Neuronal stem cell (in vitro differentiated cells): Measurements from ENCODE around the gene LSR.

ENCODE experiments used
- DNase-seq: peaks from one replicate; pipeline ENCODE4 v3.0.0-alpha.2; 2013; ENCODE audit warnings: low spot score
- H2AFZ ChIP-seq: one replicate; pipeline ENCODE4 v1.6.1; 2013; ENCODE audit warnings: mild to moderate bottlenecking, low read length, inconsistent platforms
- H2AK5ac ChIP-seq: 2 replicates; pipeline ENCODE4 v1.6.1; 2013; ENCODE audit warnings: low read depth, mild to moderate bottlenecking, inconsistent platforms, low read length, moderate library complexity, mixed read lengths
- H2BK120ac ChIP-seq: 2 replicates; pipeline ENCODE4 v1.6.1; 2013; ENCODE audit warnings: low read depth, mild to moderate bottlenecking, inconsistent platforms, low read length, moderate library complexity, mixed read lengths
- H2BK12ac ChIP-seq: one replicate; pipeline ENCODE4 v1.6.1; 2013; ENCODE audit warnings: low read length, inconsistent platforms
- H2BK15ac ChIP-seq: 2 replicates; pipeline ENCODE4 v1.6.1; 2013; ENCODE audit warnings: mild to moderate bottlenecking, low read length, inconsistent platforms, mixed read lengths
- H2BK5ac ChIP-seq: one replicate; pipeline ENCODE4 v1.6.1; 2013; ENCODE audit warnings: inconsistent platforms, mild to moderate bottlenecking, low read length, moderate library complexity
- H3K14ac ChIP-seq: one replicate; pipeline ENCODE4 v1.6.1; 2013; ENCODE audit warnings: low read length, inconsistent platforms
- H3K18ac ChIP-seq: 2 replicates; pipeline ENCODE4 v1.6.1; 2013; ENCODE audit warnings: low read length, inconsistent platforms
- H3K23ac ChIP-seq: 2 replicates; pipeline ENCODE4 v1.6.1; 2013; ENCODE audit warnings: low read depth, mild to moderate bottlenecking, mixed read lengths, low read length, inconsistent platforms; ENCODE audit not compliant: poor library complexity
- H3K27ac ChIP-seq: replicated peaks from 3 replicates; pipeline ENCODE4 v1.5.1; 2013; ENCODE audit warnings: low read length, inconsistent platforms
- H3K27me3 ChIP-seq, 3 experiments: 2 replicates each; pipeline ENCODE4 v1.6.1; 2013; ENCODE audit warnings: low read length in 3 of 3, mild to moderate bottlenecking in 2 of 3, inconsistent platforms in 1 of 3, low read depth in 1 of 3, mixed read lengths in 1 of 3, moderate library complexity in 1 of 3; ENCODE audit not compliant: control insufficient read depth in 3 of 3, insufficient read depth in 3 of 3
- H3K36me3 ChIP-seq, 2 donors: replicated peaks in 1 of 2; 2 replicates each; pipeline ENCODE4 v1.6.1; 2013; ENCODE audit warnings: low read length in 2 of 2; ENCODE audit not compliant: control insufficient read depth in 2 of 2, insufficient read depth in 2 of 2
- H3K4ac ChIP-seq: 2 replicates; pipeline ENCODE4 v1.6.1; 2013; ENCODE audit warnings: inconsistent platforms, mild to moderate bottlenecking, low read length, moderate library complexity
- H3K4me1 ChIP-seq, 2 donors: 1 replicate in 1 of 2; 2 replicates in 1 of 2; pipeline ENCODE4 v1.6.1; 2013; ENCODE audit warnings: low read length in 2 of 2, low read depth in 1 of 2; ENCODE audit not compliant: control insufficient read depth in 2 of 2, insufficient read depth in 1 of 2
- H3K4me2 ChIP-seq: one replicate; pipeline ENCODE4 v1.6.1; 2013; ENCODE audit warnings: mild to moderate bottlenecking, low read length, inconsistent platforms; ENCODE audit not compliant: insufficient read depth, poor library complexity, severe bottlenecking
- H3K4me3 ChIP-seq, 2 donors: 2 replicates each; pipeline ENCODE4 v1.5.1; 2013; ENCODE audit warnings: low read length in 2 of 2, mild to moderate bottlenecking in 2 of 2, inconsistent platforms in 1 of 2, moderate library complexity in 1 of 2
- H3K79me1 ChIP-seq: one replicate; pipeline ENCODE4 v1.6.1; 2013; ENCODE audit warnings: low read depth, mild to moderate bottlenecking, inconsistent platforms, low read length, moderate library complexity
- H3K9ac ChIP-seq: one replicate; pipeline ENCODE4 v1.6.1; 2013; ENCODE audit warnings: mild to moderate bottlenecking, low read depth, low read length, inconsistent platforms; ENCODE audit not compliant: poor library complexity
- H3K9me3 ChIP-seq, 2 donors: replicated peaks in 1 of 2; 2 replicates each; pipeline versions ENCODE3 to v1.6.1; 2013; ENCODE audit warnings: low read length in 2 of 2, mild to moderate bottlenecking in 2 of 2, inconsistent platforms in 1 of 2, low read depth in 1 of 2, mixed read lengths in 1 of 2, moderate library complexity in 1 of 2; ENCODE audit not compliant: control insufficient read depth in 2 of 2, insufficient read depth in 1 of 2
- H4K8ac ChIP-seq: one replicate; pipeline ENCODE4 v1.6.1; 2013; ENCODE audit warnings: low read depth, mild to moderate bottlenecking, inconsistent platforms, low read length, moderate library complexity
- H4K91ac ChIP-seq: one replicate; pipeline ENCODE4 v1.6.1; 2013; ENCODE audit warnings: low read length, low read depth, mild to moderate bottlenecking, inconsistent platforms; ENCODE audit not compliant: poor library complexity
- WGBS, 2 donors: extraction: QIAGEN DNeasy Blood & Tissue Kit; methylation state at CpG; one replicate each; pipeline ENCODE4 v1.1.7; 2013; ENCODE audit warnings: missing lambda C conversion rate in 2 of 2, mixed read lengths in 1 of 2; ENCODE audit not compliant: insufficient read length in 2 of 2, insufficient replicate concordance in 1 of 2; ENCODE audit errors: extremely low coverage in 2 of 2; 5-methylcytosine and 5-hydroxymethylcytosine counted together

The LSR gene

GRCh38 chr19:35216016-35216832 lies 32.6 kb upstream of the LSR start:
- H3K4me1 ChIP-seq = no peaks in the 10 kb centered on the region
- H3K27me3 ChIP-seq = no peaks in the 10 kb centered on the region
- no peaks in the 10 kb centered on the region for H3K79me1 ChIP-seq
- H3K9ac ChIP-seq = no peak overlapping the region
- H4K91ac ChIP-seq = no peak overlapping the region
- no peak for DNase-seq
- H2BK120ac ChIP-seq = no peak overlapping the region
- no peak overlapping the region for H2AK5ac ChIP-seq
- H3K18ac ChIP-seq = no peak overlapping the region
- H4K8ac ChIP-seq = no peak overlapping the region
- H2AFZ ChIP-seq = no peak overlapping the region
- no peak overlapping the region for H2BK12ac ChIP-seq
- H2BK15ac ChIP-seq = no peak overlapping the region
- H3K23ac ChIP-seq = no peak overlapping the region
- no peak overlapping the region for H3K4me3 ChIP-seq
- H3K4ac ChIP-seq = no peak overlapping the region
- H2BK5ac ChIP-seq = no peak overlapping the region
- no peaks in the 10 kb centered on the region for H3K36me3 ChIP-seq
- no peaks in the 10 kb centered on the region for H3K9me3 ChIP-seq
- no CpG with 5 or more reads among the region's 8 CpGs for WGBS, 2 donors
- no peak overlapping the region for H3K4me2 ChIP-seq
- no peak overlapping the region for H3K14ac ChIP-seq
- H3K27ac ChIP-seq = no peak overlapping the region

GRCh38 chr19:35216833-35217648 lies 31.8 kb upstream of the LSR start:
- H2BK15ac ChIP-seq = no peak overlapping the region
- H3K4me3 ChIP-seq = no peak overlapping the region
- no peak overlapping the region for H4K8ac ChIP-seq

DNA sequence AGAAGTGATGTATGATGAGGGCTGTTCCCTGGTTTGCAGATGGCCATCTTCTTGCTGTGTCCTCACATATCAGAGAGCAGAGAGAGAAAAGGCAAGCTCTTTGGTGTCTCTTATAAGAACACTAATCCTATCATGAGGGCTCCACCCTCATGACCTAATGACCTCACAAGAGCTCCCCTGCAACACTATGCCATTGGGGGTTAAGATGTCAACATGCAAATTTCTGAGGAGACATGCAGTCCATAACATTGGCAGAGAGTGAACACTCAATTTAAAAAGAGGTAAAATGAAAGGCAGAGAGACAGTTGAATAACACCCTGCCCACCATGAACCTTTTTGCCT lies 31.2 kb upstream of the LSR start:
- Histone ChIP-seq H3K9me3 (no peaks in the 10 kb centered on the region), H2BK5ac (no peak overlapping the region), H2AK5ac (no peak overlapping the region), H3K79me1 (no peaks in the 10 kb centered on the region), H3K36me3 (no peaks in the 10 kb centered on the region), H3K27me3 (no peaks in the 10 kb centered on the region), H3K18ac (no peak overlapping the region), H3K14ac (no peak overlapping the region), H3K4me1 (no peaks in the 10 kb centered on the region), H2AFZ (no peak overlapping the region), H2BK15ac (no peak overlapping the region), H3K4ac (no peak overlapping the region), H3K27ac (no peak overlapping the region), H3K9ac (no peak overlapping the region), H3K23ac (no peak overlapping the region), H4K91ac (no peak overlapping the region), H4K8ac (no peak overlapping the region), H2BK120ac (no peak overlapping the region), H3K4me2 (no peak overlapping the region), H2BK12ac (no peak overlapping the region), H3K4me3 (no peak overlapping the region)
- no peak for DNase-seq

More at GRCh38 chr19:35216833-35217648, 31.8 kb upstream of the LSR start:
- H3K14ac ChIP-seq = no peak overlapping the region
- H2BK12ac ChIP-seq = no peak overlapping the region
- H2AK5ac ChIP-seq = no peak overlapping the region
- no peak overlapping the region for H3K27ac ChIP-seq
- H3K18ac ChIP-seq = no peak overlapping the region
- H3K9me3 ChIP-seq = no peaks in the 10 kb centered on the region
- no peaks in the 10 kb centered on the region for H3K79me1 ChIP-seq
- no peaks in the 10 kb centered on the region for H3K4me1 ChIP-seq
- no peak for DNase-seq
- no peak overlapping the region for H2AFZ ChIP-seq
- WGBS, 2 donors = no CpG with 5 or more reads among the region's 3 CpGs
- no peak overlapping the region for H3K4me2 ChIP-seq
- no peak overlapping the region for H3K9ac ChIP-seq
- no peak overlapping the region for H2BK5ac ChIP-seq
- H3K23ac ChIP-seq = no peak overlapping the region
- no peaks in the 10 kb centered on the region for H3K27me3 ChIP-seq
- no peak overlapping the region for H3K4ac ChIP-seq
- H2BK120ac ChIP-seq = no peak overlapping the region
- H3K36me3 ChIP-seq = no peaks in the 10 kb centered on the region
- H4K91ac ChIP-seq = no peak overlapping the region

DNA sequence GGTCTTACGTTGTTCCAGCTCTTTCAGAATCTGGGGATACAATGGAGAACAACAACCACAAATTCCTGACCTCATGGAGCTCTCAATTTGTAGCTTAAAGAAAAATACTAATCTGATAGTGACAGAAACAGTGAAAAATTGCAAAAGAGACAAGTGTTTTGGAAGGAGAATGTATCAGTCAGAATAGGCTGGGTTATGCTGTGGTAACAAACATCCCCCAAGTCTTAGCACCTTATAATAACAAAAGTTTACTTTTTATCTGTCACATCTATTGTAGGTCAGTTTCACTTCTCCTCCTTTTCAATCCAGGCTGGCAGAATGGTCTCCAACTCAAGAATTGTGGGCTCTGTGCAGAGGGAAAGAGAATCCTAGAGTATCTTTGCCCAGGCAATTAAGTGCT lies 29.8 kb upstream of the LSR start:
- Histone ChIP-seq H3K4me1 (no peaks in the 10 kb centered on the region), H3K14ac (no peak overlapping the region), H3K36me3 (no peaks in the 10 kb centered on the region), H2AFZ (no peak overlapping the region), H2BK15ac (no peak overlapping the region), H3K4me2 (no peak overlapping the region), H3K9ac (no peak overlapping the region), H4K8ac (no peak overlapping the region), H3K4ac (no peak overlapping the region), H3K79me1 (no peaks in the 10 kb centered on the region), H2BK5ac (no peak overlapping the region), H3K4me3 (no peak overlapping the region), H2BK12ac (no peak overlapping the region), H3K27me3 (no peaks in the 10 kb centered on the region), H3K18ac (no peak overlapping the region), H3K9me3 (no peaks in the 10 kb centered on the region), H3K23ac (no peak overlapping the region), H4K91ac (no peak overlapping the region), H2BK120ac (no peak overlapping the region), H2AK5ac (no peak overlapping the region), H3K27ac (no peak overlapping the region)
- no CpG with 5 or more reads among the region's 1 CpG for WGBS, 2 donors
- DNase-seq = no peak
